ENCODE data around the gene CSRNP3. TPM values are rescaled to one million over a fixed set of nuclear protein-coding genes. Genes with fewer than 3 reads are reported as not detected.

Gene CSRNP3
- total and polyA plus RNA-seq, 2 experiments from 2014 or later: 3.0 to 14.0 TPM

DNA sequence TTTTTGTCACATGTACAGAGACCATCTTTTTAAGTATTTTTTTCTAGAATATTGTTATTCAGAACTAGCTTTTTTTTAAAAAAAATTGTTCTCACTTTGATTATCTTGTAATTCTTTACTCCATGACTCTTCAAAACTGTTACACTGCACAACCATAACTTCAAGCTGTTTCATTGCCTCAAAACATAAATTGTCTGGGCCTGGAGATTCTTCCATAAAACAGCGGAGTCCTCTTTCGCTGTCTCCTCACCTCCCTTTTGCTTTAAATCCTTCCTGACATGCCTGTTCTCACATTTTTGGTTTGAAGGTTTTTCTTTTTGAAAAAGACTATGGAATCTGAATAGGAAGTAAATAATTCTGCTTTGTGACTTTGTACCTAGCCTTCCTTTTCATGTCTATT is 197.9 kb downstream of the CSRNP3 start:
- Histone ChIP-seq H3K27me3 (no peaks in the 10 kb centered on the region), H3K36me3 (replicated peaks; ENCODE audit: insufficient read depth, low read depth) (no peaks in the 10 kb centered on the region), H3K4me2 (no peak overlapping the region), H3K4me3 (no peak overlapping the region), H3K79me2 (no peaks in the 10 kb centered on the region), H3K4me1 (ENCODE audit: insufficient read depth) (no peaks in the 10 kb centered on the region), H3K27ac (no peak overlapping the region), H3K9me2 (replicated peaks; ENCODE audit: insufficient read depth) (no peaks in the 10 kb centered on the region), H2AFZ (no peak overlapping the region), H3K9me3 (ENCODE audit: low read depth) (no peaks in the 10 kb centered on the region), H4K20me1 (ENCODE audit: insufficient read depth, poor library complexity, severe bottlenecking) (no peaks in the 10 kb centered on the region)
- WGBS (ENCODE audit: low lambda C conversion rate, missing lambda C conversion rate): 98% methylated on average over 2 of the region's 2 CpGs
- no peak for DNase-seq (ENCODE audit: low spot score)
- TF ChIP-seq EZH2phosphoT487 (IDR thresholded peaks at IDR 0.05; ENCODE audit: low read depth, severe bottlenecking, unreplicated experiment) (no peak), EZH2 (IDR thresholded peaks at IDR 0.05; ENCODE audit: borderline replicate concordance) (no peak)
- TF ChIP-seq, protein P1, sequence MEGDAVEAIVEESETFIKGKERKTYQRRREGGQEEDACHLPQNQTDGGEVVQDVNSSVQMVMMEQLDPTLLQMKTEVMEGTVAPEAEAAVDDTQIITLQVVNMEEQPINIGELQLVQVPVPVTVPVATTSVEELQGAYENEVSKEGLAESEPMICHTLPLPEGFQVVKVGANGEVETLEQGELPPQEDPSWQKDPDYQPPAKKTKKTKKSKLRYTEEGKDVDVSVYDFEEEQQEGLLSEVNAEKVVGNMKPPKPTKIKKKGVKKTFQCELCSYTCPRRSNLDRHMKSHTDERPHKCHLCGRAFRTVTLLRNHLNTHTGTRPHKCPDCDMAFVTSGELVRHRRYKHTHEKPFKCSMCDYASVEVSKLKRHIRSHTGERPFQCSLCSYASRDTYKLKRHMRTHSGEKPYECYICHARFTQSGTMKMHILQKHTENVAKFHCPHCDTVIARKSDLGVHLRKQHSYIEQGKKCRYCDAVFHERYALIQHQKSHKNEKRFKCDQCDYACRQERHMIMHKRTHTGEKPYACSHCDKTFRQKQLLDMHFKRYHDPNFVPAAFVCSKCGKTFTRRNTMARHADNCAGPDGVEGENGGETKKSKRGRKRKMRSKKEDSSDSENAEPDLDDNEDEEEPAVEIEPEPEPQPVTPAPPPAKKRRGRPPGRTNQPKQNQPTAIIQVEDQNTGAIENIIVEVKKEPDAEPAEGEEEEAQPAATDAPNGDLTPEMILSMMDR (IDR thresholded peaks at IDR 0.05; ENCODE audit: poor library complexity): no peak

DNA sequence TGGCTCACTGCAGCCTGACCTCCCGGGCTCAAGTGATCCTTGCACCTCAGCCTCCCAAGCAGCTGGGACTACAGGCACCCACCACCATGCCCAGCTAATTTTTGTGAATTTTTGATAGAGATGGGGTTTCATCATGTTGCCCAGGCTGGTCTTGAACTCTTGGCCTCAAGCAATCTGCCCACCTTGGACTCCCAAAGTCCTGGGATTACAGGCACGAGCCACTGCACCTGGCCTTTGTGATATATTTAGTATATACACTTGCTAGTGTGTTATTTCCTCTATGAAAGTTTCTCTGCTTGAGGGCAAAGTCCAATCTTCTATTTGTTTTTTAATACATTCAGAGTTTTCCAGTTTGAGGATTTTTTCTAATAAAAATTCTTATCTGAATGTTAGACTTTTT is 205.3 kb downstream of the CSRNP3 start:
- no peaks in the 10 kb centered on the region for H3K9me3 ChIP-seq (ENCODE audit: low read depth)
- 74% methylated on average over 2 of the region's 2 CpGs for WGBS (ENCODE audit: low lambda C conversion rate, missing lambda C conversion rate)
- no peaks in the 10 kb centered on the region for H4K20me1 ChIP-seq (ENCODE audit: insufficient read depth, poor library complexity, severe bottlenecking)
- DNase-seq (ENCODE audit: low spot score): no peak
- no peak overlapping the region for H3K4me2 ChIP-seq
- H3K9me2 ChIP-seq (replicated peaks; ENCODE audit: insufficient read depth): no peaks in the 10 kb centered on the region
- no peak overlapping the region for H3K27ac ChIP-seq
- H3K4me1 ChIP-seq (ENCODE audit: insufficient read depth): no peaks in the 10 kb centered on the region
- H2AFZ ChIP-seq: no peak overlapping the region
- no peaks in the 10 kb centered on the region for H3K27me3 ChIP-seq
- no peak for TF ChIP-seq EZH2phosphoT487 (IDR thresholded peaks at IDR 0.05; ENCODE audit: low read depth, severe bottlenecking, unreplicated experiment)
- no peak for TF ChIP-seq EZH2 (IDR thresholded peaks at IDR 0.05; ENCODE audit: borderline replicate concordance)
- TF ChIP-seq, protein P1 (IDR thresholded peaks at IDR 0.05; ENCODE audit: poor library complexity): no peak
- no peaks in the 10 kb centered on the region for H3K79me2 ChIP-seq
- H3K36me3 ChIP-seq (replicated peaks; ENCODE audit: insufficient read depth, low read depth): no peaks in the 10 kb centered on the region
- no peak overlapping the region for H3K4me3 ChIP-seq

DNA sequence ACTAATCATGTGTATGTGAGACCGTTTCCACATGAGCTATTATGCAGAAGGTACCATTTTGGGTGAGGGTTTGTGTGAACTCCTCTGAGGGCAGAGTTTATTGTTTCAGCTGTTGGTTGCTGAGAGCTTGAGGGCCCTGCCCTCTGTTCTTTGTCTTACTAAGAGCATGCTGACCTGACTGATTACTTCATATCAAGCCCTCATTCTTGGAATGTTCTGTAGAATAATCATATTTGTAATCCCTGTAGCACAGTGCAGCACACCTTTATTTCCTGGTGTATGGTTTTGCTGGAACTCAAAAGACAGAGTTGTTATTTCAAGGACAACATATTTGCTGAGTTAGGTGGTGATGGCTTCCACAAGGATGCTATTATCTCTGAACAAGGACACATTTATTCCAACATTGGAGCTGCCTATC is 206.1 kb downstream of the CSRNP3 start:
- Histone ChIP-seq H2AFZ (no peak overlapping the region), H3K9me2 (replicated peaks; ENCODE audit: insufficient read depth) (no peaks in the 10 kb centered on the region), H3K27me3 (no peaks in the 10 kb centered on the region), H3K4me1 (ENCODE audit: insufficient read depth) (no peaks in the 10 kb centered on the region), H3K27ac (no peak overlapping the region), H4K20me1 (ENCODE audit: insufficient read depth, poor library complexity, severe bottlenecking) (no peaks in the 10 kb centered on the region), H3K9me3 (ENCODE audit: low read depth) (no peaks in the 10 kb centered on the region), H3K79me2 (no peaks in the 10 kb centered on the region), H3K4me3 (no peak overlapping the region), H3K36me3 (replicated peaks; ENCODE audit: insufficient read depth, low read depth) (no peaks in the 10 kb centered on the region), H3K4me2 (no peak overlapping the region)
- TF ChIP-seq EZH2phosphoT487 (IDR thresholded peaks at IDR 0.05; ENCODE audit: low read depth, severe bottlenecking, unreplicated experiment): no peak
- TF ChIP-seq, protein P1 (IDR thresholded peaks at IDR 0.05; ENCODE audit: poor library complexity): no peak
- DNase-seq (ENCODE audit: low spot score): no peak
- 88% methylated on average over 1 of the region's 1 CpG for WGBS (ENCODE audit: low lambda C conversion rate, missing lambda C conversion rate)

DNA sequence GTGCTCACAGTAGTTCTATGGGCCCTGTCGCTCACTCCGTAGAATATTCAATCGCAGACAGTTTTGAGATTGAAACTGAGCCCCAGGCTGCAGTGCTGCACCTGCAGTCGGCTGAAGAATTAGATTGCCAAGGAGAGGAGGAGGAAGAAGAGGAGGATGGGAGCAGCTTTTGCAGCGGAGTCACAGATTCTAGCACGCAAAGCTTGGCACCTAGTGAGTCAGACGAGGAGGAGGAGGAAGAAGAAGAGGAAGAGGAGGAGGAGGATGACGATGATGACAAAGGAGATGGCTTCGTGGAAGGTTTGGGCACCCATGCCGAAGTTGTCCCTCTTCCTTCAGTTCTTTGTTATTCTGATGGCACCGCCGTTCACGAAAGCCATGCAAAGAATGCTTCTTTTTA is 209.4 kb downstream of the CSRNP3 start:
- Histone ChIP-seq H3K27ac (no peak overlapping the region), H3K4me1 (ENCODE audit: insufficient read depth) (no peaks in the 10 kb centered on the region), H3K36me3 (replicated peaks; ENCODE audit: insufficient read depth, low read depth) (no peaks in the 10 kb centered on the region), H3K9me2 (replicated peaks; ENCODE audit: insufficient read depth) (no peaks in the 10 kb centered on the region), H2AFZ (no peak overlapping the region), H3K27me3 (no peaks in the 10 kb centered on the region), H4K20me1 (ENCODE audit: insufficient read depth, poor library complexity, severe bottlenecking) (no peaks in the 10 kb centered on the region), H3K4me2 (no peak overlapping the region), H3K9me3 (ENCODE audit: low read depth) (no peaks in the 10 kb centered on the region), H3K4me3 (no peak overlapping the region), H3K79me2 (no peaks in the 10 kb centered on the region)
- no peak for DNase-seq (ENCODE audit: low spot score)
- WGBS (ENCODE audit: low lambda C conversion rate, missing lambda C conversion rate): 94% methylated on average over 13 of the region's 13 CpGs
- TF ChIP-seq, protein P1 (IDR thresholded peaks at IDR 0.05; ENCODE audit: poor library complexity): no peak
- no peak for TF ChIP-seq EZH2phosphoT487 (IDR thresholded peaks at IDR 0.05; ENCODE audit: low read depth, severe bottlenecking, unreplicated experiment)

All from hepatocyte (in vitro differentiated cells).